ENCODE measurements around the gene KIAA0825. TPM values are rescaled to one million over a fixed set of nuclear protein-coding genes. Genes with fewer than 3 reads are reported as not detected.

KIAA0825 gene
- total and polyA plus RNA-seq, 2 of the 8 experiments (the other 6 are each of a cell fraction or from before 2014, with no cell fraction given): 0.60 to 1.0 TPM

- Histone ChIP-seq H3K79me2 (ENCODE audit: control insufficient read depth in 1 of 2, insufficient read depth in 2 of 2, low read length in 2 of 2) (peaks cover 0 to 8% of the 10 kb centered on the region in 2 experiments; a peak in 2 of 4 replicates), H3K23me2 (ENCODE audit: low read depth, low read length) (peaks cover 9% of the 10 kb centered on the region), H2BK20ac (ENCODE audit: low read length) (no peak overlapping the region), H3K36me3 (ENCODE audit: control insufficient read depth in 2 of 4, insufficient read depth in 4 of 4, low read length in 3 of 4) (no peaks in the 10 kb centered on the region), H3K27me3 (replicated peaks in 1 of 4; ENCODE audit: control insufficient read depth in 3 of 4, extremely low read depth in 1 of 4, insufficient read depth in 3 of 4, low read length in 3 of 4) (no peaks in the 10 kb centered on the region), H2BK5ac (ENCODE audit: low read depth, low read length) (no peak overlapping the region), H4K8ac (ENCODE audit: extremely low read depth, insufficient read depth, low read length) (no peak overlapping the region), H3K4me1 (replicated peaks in 1 of 4; ENCODE audit: control insufficient read depth in 3 of 4, insufficient read depth in 4 of 4, low read length in 3 of 4) (peaks cover 0 to 3% (median under 1%) of the 10 kb centered on the region in 4 experiments; a peak in 2 of 7 replicates), H3K27ac (ENCODE audit: low read depth, low read length) (no peak overlapping the region), H3K56ac (replicated peaks; ENCODE audit: insufficient read length, low read depth, low read length) (no peak overlapping the region), H3K79me1 (ENCODE audit: low read depth, low read length) (no peaks in the 10 kb centered on the region), H3K4me3 (ENCODE audit: extremely low read depth in 1 of 4, insufficient read depth in 2 of 4, low read depth in 3 of 4, low read length in 4 of 4) (no peak overlapping the region), H2BK120ac (replicated peaks; ENCODE audit: low read depth, low read length) (no peak overlapping the region), H2BK15ac (ENCODE audit: low read length) (no peak overlapping the region), H4K20me1 (replicated peaks in 1 of 2; ENCODE audit: control insufficient read depth in 1 of 2, insufficient read depth in 2 of 2, low read length in 2 of 2) (peaks cover 0 to 5% of the 10 kb centered on the region in 2 experiments), H2AK5ac (ENCODE audit: low read depth, low read length) (no peak overlapping the region), H3K4ac (replicated peaks; ENCODE audit: insufficient read length, low read depth, low read length) (no peak overlapping the region), H3K14ac (ENCODE audit: insufficient read length) (no peak overlapping the region), H3K9ac (replicated peaks in 1 of 4; ENCODE audit: extremely low read depth in 1 of 4, low read depth in 3 of 4, low read length in 3 of 4) (no peak overlapping the region), H3K4me2 (ENCODE audit: insufficient read depth in 1 of 2, low read depth in 2 of 2, low read length in 2 of 2) (no peak overlapping the region), H2AFZ (ENCODE audit: low read length) (no peak overlapping the region), H3K23ac (ENCODE audit: insufficient read length) (no peak overlapping the region), H3K18ac (ENCODE audit: extremely low read depth, low read length) (no peak overlapping the region), H4K5ac (ENCODE audit: insufficient read length, low read depth, low read length) (no peak overlapping the region), H2BK12ac (ENCODE audit: low read depth, low read length) (no peak overlapping the region), H4K91ac (replicated peaks; ENCODE audit: insufficient read length, low read length) (no peak overlapping the region), H3K9me3 (ENCODE audit: insufficient read depth in 2 of 2, low read depth in 1 of 2, low read length in 1 of 2) (no peaks in the 10 kb centered on the region)
- no peak for FAIRE-seq
- CTCF ChIA-PET (ENCODE audit: partially characterized antibody): interaction anchor here (0.6 to 1.5 kb wide), 8 partner anchors 9 to 124 kb away, joined by 3 to 8 read pairs (median 3); no protein-coding TSS in a partner anchor
- TF ChIP-seq ATF2 (IDR thresholded peaks at IDR 0.05; ENCODE audit: low read length) (no peak), EP300 (IDR thresholded peaks at IDR 0.05; ENCODE audit: borderline replicate concordance in 1 of 2, low read depth in 2 of 2, low read length in 2 of 2) (no peak), SP4 (IDR thresholded peaks at IDR 0.05; ENCODE audit: low read length) (no peak), CHD1 (IDR thresholded peaks at IDR 0.05; ENCODE audit: low read depth, low read length) (no peak), RXRA (IDR thresholded peaks at IDR 0.05; ENCODE audit: insufficient read depth, low read depth, low read length) (no peak), E2F6 (IDR thresholded peaks at IDR 0.05) (no peak)
- no peak for DNase-seq (ENCODE audit: low read depth in 1 of 2, low spot score in 2 of 2)
- 84% methylated on average over 2 of the region's 2 CpGs; no CpG with 5 or more reads in 1 of the 2 experiments for WGBS, 2 experiments (ENCODE audit: extremely low coverage in 1 of 2, insufficient coverage in 1 of 2, insufficient read length in 1 of 2, insufficient replicate concordance in 2 of 2, low coverage in 1 of 2, low lambda C conversion rate in 2 of 2, missing lambda C conversion rate in 1 of 2)
- POLR2A ChIA-PET (ENCODE audit: partially characterized antibody): no interaction called here
Observed at GRCh38 chr5:94614156-94614805, 4.1 kb downstream of the KIAA0825 start.
